SKM-1 treated with dmso at 0.1 percent for 144 hours (cell line): ENCODE results near the gene CRLF1.

Source experiments
- DNase-seq: peaks from one replicate; lab custom pipeline; 2025; ENCODE audit not compliant: unreplicated experiment; lab: John Stamatoyannopoulos, UW

Gene CRLF1

GRCh38 chr19:18558604-18559003 is 48.0 kb downstream of the CRLF1 start:
- DNase-seq, result no peak

DNA sequence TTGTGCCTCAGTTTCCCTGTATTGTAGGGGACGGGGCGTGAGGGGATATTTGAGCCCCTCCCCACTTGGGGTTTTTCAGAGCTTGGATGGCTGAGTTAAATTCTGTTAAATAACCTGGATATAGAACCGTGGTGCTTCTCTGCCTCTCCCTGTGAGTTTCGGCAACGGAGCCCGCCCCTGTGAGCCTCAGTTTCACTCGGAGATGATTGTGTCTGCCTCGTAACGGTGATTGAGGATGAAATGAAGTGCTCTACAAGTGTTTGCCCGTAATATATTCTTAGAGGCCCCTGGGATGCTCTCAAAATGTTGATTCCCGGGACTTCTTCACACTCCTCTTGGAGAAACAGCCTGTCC is 48.4 kb downstream of the CRLF1 start:
- no peak for DNase-seq

- peak; percentile 99 for DNase-seq
These were observed 49.0 kb downstream of the CRLF1 start, which contains the start of gene KXD1 for GRCh38 chr19:18557411-18558201. TSS of gene KXD1 (plus strand) at chr19:18557870. CDS start at chr19:18562057, 4,187 bp downstream.

- DNase-seq, result no peak
These were observed 55.0 kb downstream of the CRLF1 start for GRCh38 chr19:18551631-18552030.

- DNase-seq, result peak; percentile 85
These were observed 62.7 kb downstream of the CRLF1 start for GRCh38 chr19:18543814-18544475.
